ENCODE data around the gene SHISA7. TPM values are rescaled to one million over a fixed set of nuclear protein-coding genes. Genes with fewer than 3 reads are reported as not detected.

Gene SHISA7
- total RNA-seq, 1 donor from 2014 or later, result not detected

DNA sequence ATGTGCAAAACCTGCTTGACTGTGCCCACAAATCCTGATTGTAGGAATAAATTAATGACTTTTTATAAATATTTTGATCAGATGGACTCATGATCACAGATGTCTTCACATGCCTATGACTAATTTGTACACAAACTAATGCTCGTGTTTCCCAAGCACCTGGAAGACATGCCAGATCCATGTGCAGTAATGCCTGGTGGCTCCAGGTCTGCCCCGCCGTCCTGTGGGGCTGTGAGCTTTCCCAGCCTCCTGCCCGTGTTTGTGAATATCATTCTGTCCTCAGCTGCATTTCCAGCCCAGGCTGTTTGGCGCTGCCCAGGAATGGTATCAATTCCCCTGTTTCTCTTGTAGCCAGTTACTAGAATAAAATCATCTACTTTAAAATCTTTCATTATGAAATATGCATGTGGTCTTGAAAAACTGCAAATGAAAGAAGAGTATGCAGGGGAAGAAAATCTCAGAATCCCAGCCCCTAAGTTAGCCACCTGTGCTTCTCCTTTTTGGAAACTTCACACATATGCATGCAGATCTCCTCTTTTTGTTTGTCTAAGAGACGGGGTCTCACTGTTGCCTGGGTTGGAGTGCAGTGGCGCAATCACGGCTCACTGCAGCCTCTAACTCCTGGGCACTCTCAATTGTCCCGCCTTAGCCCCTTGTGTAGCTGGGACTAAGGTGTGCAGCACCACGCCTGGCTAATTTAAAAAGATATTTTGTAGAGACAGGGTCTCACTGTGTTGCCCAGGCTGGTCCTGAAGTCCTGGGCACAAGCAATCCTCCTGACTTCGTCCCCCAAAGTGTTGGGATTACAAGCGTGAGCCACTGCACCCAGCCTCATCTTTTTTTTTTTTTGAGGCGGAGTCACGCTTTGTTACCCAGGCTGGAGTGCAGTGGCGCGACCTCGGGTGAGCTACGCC lies 51.1 kb downstream of the SHISA7 start:
- no peak for DNase-seq (ENCODE audit: extremely low read depth, low read depth, low spot score)

GRCh38 chr19:55391191-55391670 lies 51.9 kb downstream of the SHISA7 start:
- DNase-seq (ENCODE audit: extremely low read depth, low read depth, low spot score), result no peak

DNA sequence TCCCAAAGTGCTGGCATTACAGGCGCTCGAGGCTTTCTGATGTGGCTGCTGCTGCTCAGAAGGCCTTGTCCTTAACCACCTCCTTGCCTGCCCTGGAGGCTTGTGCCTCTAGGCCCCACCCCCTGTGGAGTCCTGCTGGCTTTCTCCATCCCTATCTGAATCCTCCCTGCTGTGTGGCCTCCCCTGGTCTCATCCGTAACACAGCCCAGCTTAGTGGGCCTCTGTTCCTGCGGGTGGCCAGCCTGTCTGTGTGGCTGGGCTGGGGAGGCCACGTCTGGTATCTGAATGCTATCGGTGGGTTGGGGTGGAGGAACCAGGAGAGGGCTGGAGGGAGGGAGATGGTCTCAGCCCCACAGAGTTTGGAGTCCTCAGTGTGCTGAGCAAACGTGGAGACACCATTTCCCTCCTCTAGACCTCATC lies 52.6 kb downstream of the SHISA7 start:
- no peak for DNase-seq (ENCODE audit: extremely low read depth, low read depth, low spot score)

GRCh38 chr19:55389386-55390317 lies 53.4 kb downstream of the SHISA7 start:
- no peak for DNase-seq (ENCODE audit: extremely low read depth, low read depth, low spot score)

DNA sequence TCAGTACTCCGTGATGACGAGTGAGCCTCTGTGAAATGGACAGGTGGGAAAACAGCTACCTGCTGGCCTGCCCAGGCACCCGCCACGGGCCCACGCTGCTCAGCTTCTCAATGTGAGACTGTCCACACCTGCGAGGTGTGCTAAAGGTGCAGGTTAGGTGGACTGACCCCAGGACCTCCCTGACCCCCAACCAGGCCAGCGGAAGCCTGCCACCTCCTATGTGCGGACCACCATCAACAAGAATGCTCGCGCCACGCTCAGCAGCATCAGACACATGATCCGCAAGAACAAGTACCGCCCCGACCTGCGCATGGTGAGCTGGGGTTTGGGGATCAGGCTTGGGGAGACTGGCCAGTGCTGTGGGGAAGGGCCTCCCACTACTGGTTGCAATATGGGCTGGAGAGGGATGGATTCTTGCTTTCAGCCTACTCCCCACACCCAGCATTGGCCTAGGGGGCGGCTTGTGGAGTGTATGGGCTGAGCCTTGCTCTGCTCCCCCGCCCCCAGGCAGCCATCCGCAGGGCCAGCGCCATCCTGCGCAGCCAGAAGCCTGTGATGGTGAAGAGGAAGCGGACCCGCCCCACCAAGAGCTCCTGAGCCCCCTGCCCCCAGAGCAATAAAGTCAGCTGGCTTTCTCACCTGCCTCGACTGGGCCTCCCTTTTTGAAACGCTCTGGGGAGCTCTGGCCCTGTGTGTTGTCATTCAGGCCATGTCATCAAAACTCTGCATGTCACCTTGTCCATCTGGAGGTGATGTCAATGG lies 55.2 kb downstream of the SHISA7 start:
- no peak for DNase-seq (ENCODE audit: extremely low read depth, low read depth, low spot score)

DNA sequence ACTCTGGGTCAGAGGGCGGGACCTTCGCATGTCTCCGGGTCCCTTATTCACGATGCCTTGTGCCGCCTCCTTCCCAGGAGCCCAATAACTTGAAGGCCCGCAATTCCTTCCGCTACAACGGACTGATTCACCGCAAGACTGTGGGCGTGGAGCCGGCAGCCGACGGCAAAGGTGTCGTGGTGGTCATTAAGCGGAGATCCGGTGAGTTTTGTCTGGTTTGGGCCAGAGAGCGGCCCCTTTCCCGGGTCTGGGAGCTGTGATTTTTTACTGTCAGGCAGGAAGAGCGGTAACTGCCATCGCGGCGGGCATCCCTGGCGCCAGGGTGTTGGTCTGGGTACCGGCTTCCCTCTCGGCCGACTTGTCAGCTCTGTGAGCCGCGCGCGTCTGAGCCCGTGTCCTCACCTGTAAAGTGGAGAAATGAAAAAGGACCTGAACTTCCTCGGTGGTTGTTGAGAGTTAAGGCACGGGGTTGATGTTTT lies 56.6 kb downstream of the SHISA7 start:
- no peak for DNase-seq (ENCODE audit: extremely low read depth, low read depth, low spot score)

DNA sequence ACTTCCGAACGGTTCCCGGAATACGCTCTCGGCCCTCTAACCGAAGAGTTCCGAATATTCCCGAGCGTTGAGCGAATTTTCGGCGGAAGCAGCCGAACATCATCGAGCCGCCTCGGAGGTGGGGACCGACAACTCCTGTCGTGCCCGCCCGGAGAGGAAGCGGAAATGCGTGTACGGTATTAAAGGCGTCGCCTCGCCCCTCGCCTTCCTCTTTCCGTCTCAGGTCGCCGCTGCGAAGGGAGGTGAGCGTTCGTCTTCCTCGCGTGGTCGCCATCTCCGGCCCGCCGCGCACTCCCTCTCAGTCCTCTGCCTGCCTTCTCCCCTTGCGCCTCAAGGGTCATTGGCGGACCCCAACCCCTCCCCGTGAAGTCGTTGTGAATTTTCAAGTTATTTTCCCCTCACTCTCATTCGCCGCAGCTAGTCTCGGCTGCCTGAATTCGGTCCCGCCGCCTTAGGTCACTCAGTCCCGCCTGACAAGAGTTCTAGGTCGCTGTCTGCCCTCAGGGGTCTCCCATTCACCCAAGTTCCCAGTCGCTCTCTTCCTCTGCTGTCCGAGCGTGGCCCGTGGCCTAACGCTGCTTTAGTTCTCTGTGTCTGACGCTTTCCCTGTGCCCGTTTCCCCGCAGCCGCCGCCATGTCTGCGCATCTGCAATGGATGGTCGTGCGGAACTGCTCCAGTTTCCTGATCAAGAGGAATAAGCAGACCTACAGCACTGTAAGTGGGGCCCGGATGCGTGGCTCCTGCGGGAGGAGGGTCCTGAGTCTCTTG lies 57.2 kb downstream of the SHISA7 start, which contains the start of gene RPL28:
Gene RPL28 (plus strand): TSS at position 209 of the 769 bp plus-strand sequence. CDS start 426 bp downstream, at position 635.
- DNase-seq (ENCODE audit: extremely low read depth, low read depth, low spot score), result peak; percentile 93

DNA sequence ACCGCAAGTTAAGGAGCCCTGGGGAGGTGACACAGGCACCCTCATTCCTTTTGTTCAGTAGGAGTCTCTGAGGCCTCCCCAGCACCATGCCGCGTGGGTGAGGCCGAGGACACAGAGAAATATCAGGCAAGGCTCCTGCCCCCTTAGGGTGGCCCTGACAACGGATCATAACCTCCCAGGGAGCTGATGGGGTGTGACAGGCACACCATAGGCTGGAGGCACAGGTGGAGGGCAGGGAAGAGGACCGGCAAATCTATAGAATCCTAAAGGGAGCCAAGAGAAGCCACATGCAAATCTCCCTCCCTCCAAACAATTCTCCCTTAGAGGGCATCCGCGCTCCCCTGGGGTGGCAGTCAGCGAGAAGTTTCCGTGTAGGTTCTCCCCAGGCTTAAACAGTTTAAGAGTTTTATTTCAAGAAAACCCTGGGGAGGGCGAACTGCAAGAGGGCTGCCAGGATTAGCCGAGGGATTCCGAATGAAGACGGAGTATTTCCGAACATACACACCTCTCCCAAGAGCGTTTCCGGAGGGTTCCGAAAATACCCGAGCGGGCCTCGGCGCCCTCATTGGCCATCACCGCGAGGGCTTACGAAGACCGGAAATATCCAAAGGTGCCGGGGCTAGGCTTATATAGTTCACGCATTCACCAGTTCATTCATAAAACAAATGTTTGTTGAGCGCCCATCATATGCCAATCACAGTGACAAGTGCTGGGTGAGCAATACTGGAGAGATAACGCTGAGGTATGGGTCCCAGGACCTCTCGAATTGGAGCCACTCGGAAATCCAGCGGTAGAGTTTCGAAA lies 58.0 kb downstream of the SHISA7 start:
- DNase-seq (ENCODE audit: extremely low read depth, low read depth, low spot score), result peak; percentile 82

DNA sequence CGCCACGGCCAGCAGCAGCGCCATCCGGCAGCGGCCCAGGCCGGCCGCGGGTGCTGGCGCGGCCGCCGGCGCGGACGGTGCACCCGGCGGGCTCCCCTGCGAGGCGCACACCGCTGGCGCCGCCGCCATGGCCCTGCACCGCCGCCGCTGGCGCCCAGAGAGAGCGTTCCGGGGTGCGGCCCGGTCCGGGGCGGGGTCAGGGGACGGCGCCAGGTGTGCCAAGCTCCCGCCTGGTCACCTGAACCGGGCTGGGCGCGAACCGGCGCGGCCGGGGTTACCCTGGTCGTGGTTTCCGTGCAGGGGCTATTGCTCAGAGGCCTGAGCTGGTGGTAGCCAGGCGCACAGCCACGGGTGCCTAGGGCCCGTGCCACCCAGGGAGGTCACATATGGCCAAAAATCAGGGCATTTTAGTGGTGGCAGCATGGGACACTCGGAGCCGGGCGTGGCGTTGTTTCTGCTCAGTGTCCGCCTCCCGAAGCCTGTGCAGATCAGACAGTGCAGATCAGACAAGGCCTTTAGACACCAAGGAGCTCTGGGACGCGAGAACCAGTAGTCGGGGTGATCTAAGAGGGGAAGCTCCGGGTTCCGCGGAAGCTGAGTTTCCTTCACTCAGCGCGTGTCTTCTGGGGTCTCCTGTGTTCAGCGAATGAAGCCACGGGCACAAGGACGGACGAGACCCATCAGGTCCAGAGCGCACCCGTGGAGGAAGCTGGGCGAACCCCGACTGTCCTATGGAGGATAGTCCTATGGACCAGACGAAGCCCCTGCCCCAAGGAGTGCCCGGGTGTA lies 58.8 kb downstream of the SHISA7 start, which contains the start of gene TMEM238:
Gene TMEM238 (minus strand): TSS at position 162 of the 789 bp plus-strand sequence. CDS start 33 bp downstream, at position 129.
- no peak for DNase-seq (ENCODE audit: extremely low read depth, low read depth, low spot score)

- no peak for DNase-seq (ENCODE audit: extremely low read depth, low read depth, low spot score)
These were observed 59.6 kb downstream of the SHISA7 start for GRCh38 chr19:55383279-55384130.

GRCh38 chr19:55382522-55383054 lies 60.5 kb downstream of the SHISA7 start:
- DNase-seq (ENCODE audit: extremely low read depth, low read depth, low spot score), result no peak

- no peak for DNase-seq (ENCODE audit: extremely low read depth, low read depth, low spot score)
These were observed 61.1 kb downstream of the SHISA7 start for GRCh38 chr19:55382013-55382412.

- DNase-seq (ENCODE audit: extremely low read depth, low read depth, low spot score), result no peak
These were observed 63.9 kb downstream of the SHISA7 start for GRCh38 chr19:55379174-55379573.
